SK-N-SH treated with all-trans-retinoic acid at 6 μM for 48 hours (cell line): ENCODE measurements around the gene BEST1.

ENCODE experiments used
- ATAC-seq: fragments of 200-7000 bp; cut with Tn5 transposase; 3 replicates; pipeline ENCODE4 v1.9.1; 2020; ENCODE audit warnings: mild to moderate bottlenecking, moderate library complexity
- ARNTL ChIP-seq: fragments of 450-650 bp; formaldehyde crosslinking; IDR thresholded peaks from 2 replicates; pipeline ENCODE4 v1.5.0; 2020; ENCODE audit warnings: low read depth, mild to moderate bottlenecking, moderate library complexity, borderline replicate concordance
- BACH2 ChIP-seq: fragments of 250-450 bp; sonication (Bioruptor Pico); IDR thresholded peaks from 2 replicates; pipeline ENCODE4 v1.9.0; 2021; ENCODE audit warnings: mild to moderate bottlenecking, borderline replicate concordance
- CREB5 ChIP-seq: fragments of 250-450 bp; sonication (Bioruptor Pico); IDR thresholded peaks from 2 replicates; pipeline ENCODE4 v1.5.1; 2020; ENCODE audit warnings: low read depth, mild to moderate bottlenecking, moderate library complexity
- CSDC2 ChIP-seq: fragments of 250-450 bp; sonication (Bioruptor Pico); IDR thresholded peaks from 2 replicates; pipeline ENCODE4 v1.5.0; 2020; ENCODE audit warnings: mild to moderate bottlenecking, moderate library complexity
- CSRNP3 ChIP-seq: fragments of 250-450 bp; sonication (Bioruptor Pico); IDR thresholded peaks from 2 replicates; pipeline ENCODE4 v1.5.1; 2021; ENCODE audit warnings: mild to moderate bottlenecking, moderate library complexity
- ESRRG ChIP-seq: fragments of 250-450 bp; sonication (Bioruptor Pico); IDR thresholded peaks from 2 replicates; pipeline ENCODE4 v1.6.1; 2021; ENCODE audit warnings: mild to moderate bottlenecking
- GLIS3 ChIP-seq: fragments of 250-450 bp; sonication (Bioruptor Pico); IDR thresholded peaks from 2 replicates; pipeline ENCODE4 v1.5.0; 2020; ENCODE audit warnings: mild to moderate bottlenecking, moderate library complexity
- ISL1 ChIP-seq: fragments of 250-450 bp; sonication (Bioruptor Pico); IDR thresholded peaks from 2 replicates; pipeline ENCODE4 v2.1.2; 2022; ENCODE audit warnings: mild to moderate bottlenecking, moderate library complexity
- OSR1 ChIP-seq: fragments of 250-450 bp; sonication (Bioruptor Pico); IDR thresholded peaks from 2 replicates; pipeline ENCODE4 v1.8.0; 2022; ENCODE audit warnings: moderate library complexity, mild to moderate bottlenecking, inconsistent platforms
- PATZ1 ChIP-seq: fragments of 250-450 bp; sonication (Bioruptor Pico); IDR thresholded peaks from 2 replicates; pipeline ENCODE4 v1.8.0; 2020; ENCODE audit warnings: mild to moderate bottlenecking, moderate library complexity, borderline replicate concordance
- POU6F1 ChIP-seq: fragments of 250-450 bp; sonication (Bioruptor Pico); IDR thresholded peaks from 2 replicates; pipeline ENCODE4 v1.8.0; 2021; ENCODE audit warnings: low read depth, mild to moderate bottlenecking, moderate library complexity, borderline replicate concordance
- PPARA ChIP-seq: fragments of 250-450 bp; sonication (Bioruptor Pico); IDR thresholded peaks from 2 replicates; pipeline ENCODE4 v1.5.0; 2020; ENCODE audit warnings: mild to moderate bottlenecking, borderline replicate concordance
- RARB ChIP-seq: fragments of 250-450 bp; sonication (Bioruptor Pico); IDR thresholded peaks from 2 replicates; pipeline ENCODE4 v1.8.0; 2021; ENCODE audit warnings: mild to moderate bottlenecking, moderate library complexity
- SNAI2 ChIP-seq: fragments of 250-450 bp; sonication (Bioruptor Pico); IDR thresholded peaks from 2 replicates; pipeline ENCODE4 v1.5.0; 2020; ENCODE audit warnings: mild to moderate bottlenecking, moderate library complexity
- TCF4 ChIP-seq: fragments of 250-450 bp; sonication (Bioruptor Pico); IDR thresholded peaks from 2 replicates; pipeline ENCODE4 v1.8.0; 2021; ENCODE audit warnings: mild to moderate bottlenecking, moderate library complexity, borderline replicate concordance
- TOX ChIP-seq: fragments of 250-450 bp; sonication (Bioruptor Pico); IDR thresholded peaks from 2 replicates; pipeline ENCODE4 v1.8.0; 2021; ENCODE audit warnings: mild to moderate bottlenecking, moderate library complexity, borderline replicate concordance
- TSHZ2 ChIP-seq: fragments of 250-450 bp; sonication (Bioruptor Pico); IDR thresholded peaks from 2 replicates; pipeline ENCODE4 v1.5.0; 2020; ENCODE audit warnings: mild to moderate bottlenecking, moderate library complexity
- ZC3H10 ChIP-seq: fragments of 250-450 bp; sonication (Bioruptor Pico); IDR thresholded peaks from 2 replicates; pipeline ENCODE4 v1.5.1; 2021; ENCODE audit warnings: mild to moderate bottlenecking, moderate library complexity
- ZFP3 ChIP-seq: fragments of 250-450 bp; sonication (Bioruptor Pico); IDR thresholded peaks from 2 replicates; pipeline ENCODE4 v1.5.0; 2020; ENCODE audit warnings: mild to moderate bottlenecking, moderate library complexity
- ZFP30 ChIP-seq: fragments of 450-650 bp; formaldehyde crosslinking; IDR thresholded peaks from 2 replicates; pipeline ENCODE4 v1.5.0; 2022; ENCODE audit warnings: mild to moderate bottlenecking, moderate library complexity
- ZNF70 ChIP-seq: fragments of 450-650 bp; formaldehyde crosslinking; IDR thresholded peaks from 2 replicates; pipeline ENCODE4 v1.5.0; 2020; ENCODE audit warnings: mild to moderate bottlenecking, moderate library complexity

Gene BEST1

GRCh38 chr11:62010935-62011528 is 60.9 kb downstream of the BEST1 start:
- no peak for ATAC-seq
- TF ChIP-seq TOX (no peak), TCF4 (CRISPR knock-in tag) (no peak), SNAI2 (no peak), POU6F1 (CRISPR knock-in tag) (no peak), ZNF70 (no peak), ISL1 (no peak), CREB5 (CRISPR knock-in tag) (no peak), RARB (CRISPR knock-in tag) (no peak), CSDC2 (CRISPR knock-in tag) (no peak), OSR1 (CRISPR knock-in tag) (no peak), ARNTL (CRISPR knock-in tag) (no peak)

GRCh38 chr11:62011881-62012280 is 61.7 kb downstream of the BEST1 start:
- no peak for TF ChIP-seq GLIS3
- no peak for TF ChIP-seq TOX
- TF ChIP-seq ZFP3 (CRISPR knock-in tag): no peak
- no peak for TF ChIP-seq OSR1 (CRISPR knock-in tag)
- TF ChIP-seq TSHZ2 (CRISPR knock-in tag): no peak
- TF ChIP-seq SNAI2: no peak
- TF ChIP-seq ISL1: no peak
- TF ChIP-seq TCF4 (CRISPR knock-in tag): no peak
- no peak for TF ChIP-seq ARNTL (CRISPR knock-in tag)
- no peak for TF ChIP-seq POU6F1 (CRISPR knock-in tag)
- no peak for TF ChIP-seq CSDC2 (CRISPR knock-in tag)
- no peak for TF ChIP-seq BACH2 (CRISPR knock-in tag)
- no peak for TF ChIP-seq CSRNP3 (CRISPR knock-in tag)
- TF ChIP-seq PPARA (CRISPR knock-in tag): no peak
- TF ChIP-seq ESRRG (CRISPR knock-in tag): no peak
- TF ChIP-seq PATZ1: no peak
- no peak for ATAC-seq

- no peak for ATAC-seq
- TF ChIP-seq OSR1 (CRISPR knock-in tag) (no peak), ZFP30 (CRISPR knock-in tag) (no peak), TOX (no peak), ZC3H10 (CRISPR knock-in tag) (no peak), ARNTL (CRISPR knock-in tag) (no peak), PPARA (CRISPR knock-in tag) (no peak), TSHZ2 (CRISPR knock-in tag) (no peak), PATZ1 (no peak), BACH2 (CRISPR knock-in tag) (no peak), RARB (CRISPR knock-in tag) (no peak)
These were observed 62.3 kb downstream of the BEST1 start for GRCh38 chr11:62012451-62012831.
